Peyer's patch (tissue), 4 donors: ENCODE data around the gene GRIA3.

Experiments used
- POLR2A ChIP-seq, 2 donors: fragments of 450-650 bp; IDR thresholded peaks; one replicate each; pipeline ENCODE4 v1.5.1; 2017; ENCODE audit warnings: antibody characterized with exemption in 2 of 2, mild to moderate bottlenecking in 2 of 2, moderate library complexity in 2 of 2
- TF ChIP-seq, protein P1 (sequence below), 6 experiments: fragments of 450-650 bp in 4 of 6; fragments of 200-600 bp in 2 of 6; sonication (generic) in 1 of 6; IDR thresholded peaks; one replicate each; pipeline ENCODE4 v1.5.1; 2017 to 2019; ENCODE audit warnings: antibody characterized with exemption in 6 of 6, mild to moderate bottlenecking in 3 of 6, moderate library complexity in 1 of 6

DNA sequence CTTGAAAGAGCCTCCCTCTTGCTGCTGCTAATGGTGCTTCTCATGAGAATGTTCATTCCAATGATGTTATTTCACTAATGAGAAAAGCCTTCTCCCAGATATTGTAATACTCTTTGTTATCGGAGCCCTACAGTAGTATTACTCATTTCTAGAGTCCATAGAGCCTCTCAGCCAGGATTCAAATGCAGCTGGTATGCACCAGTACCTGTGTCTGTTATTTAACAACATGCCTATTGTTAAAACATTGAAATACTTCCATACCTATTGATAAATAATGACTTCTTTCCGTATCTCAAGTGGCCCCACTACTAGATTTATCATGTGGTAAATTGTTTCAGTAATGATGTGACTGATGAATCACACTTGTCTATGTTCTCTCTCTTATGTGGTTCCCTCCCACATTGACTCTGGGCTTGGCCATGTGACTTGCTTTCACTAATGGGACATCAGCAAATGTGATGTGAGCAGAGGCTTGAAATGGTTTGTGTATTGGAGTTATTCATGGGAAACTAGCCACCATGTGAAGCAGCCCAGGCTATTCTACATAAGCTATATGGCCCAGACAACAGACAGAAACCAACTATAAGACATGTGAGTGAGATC is 341.1 kb downstream of the GRIA3 start:
- TF ChIP-seq, protein P1, sequence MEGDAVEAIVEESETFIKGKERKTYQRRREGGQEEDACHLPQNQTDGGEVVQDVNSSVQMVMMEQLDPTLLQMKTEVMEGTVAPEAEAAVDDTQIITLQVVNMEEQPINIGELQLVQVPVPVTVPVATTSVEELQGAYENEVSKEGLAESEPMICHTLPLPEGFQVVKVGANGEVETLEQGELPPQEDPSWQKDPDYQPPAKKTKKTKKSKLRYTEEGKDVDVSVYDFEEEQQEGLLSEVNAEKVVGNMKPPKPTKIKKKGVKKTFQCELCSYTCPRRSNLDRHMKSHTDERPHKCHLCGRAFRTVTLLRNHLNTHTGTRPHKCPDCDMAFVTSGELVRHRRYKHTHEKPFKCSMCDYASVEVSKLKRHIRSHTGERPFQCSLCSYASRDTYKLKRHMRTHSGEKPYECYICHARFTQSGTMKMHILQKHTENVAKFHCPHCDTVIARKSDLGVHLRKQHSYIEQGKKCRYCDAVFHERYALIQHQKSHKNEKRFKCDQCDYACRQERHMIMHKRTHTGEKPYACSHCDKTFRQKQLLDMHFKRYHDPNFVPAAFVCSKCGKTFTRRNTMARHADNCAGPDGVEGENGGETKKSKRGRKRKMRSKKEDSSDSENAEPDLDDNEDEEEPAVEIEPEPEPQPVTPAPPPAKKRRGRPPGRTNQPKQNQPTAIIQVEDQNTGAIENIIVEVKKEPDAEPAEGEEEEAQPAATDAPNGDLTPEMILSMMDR (IDR thresholded peaks at IDR 0.05) = no peak
- TF ChIP-seq POLR2A (IDR thresholded peaks at IDR 0.05) = no peak
